ENCODE results near the gene APOC3. TPM values are rescaled to one million over a fixed set of nuclear protein-coding genes. Genes with fewer than 3 reads are reported as not detected.

The APOC3 gene
- total RNA-seq, 1 donor from 2014 or later: 83.1 TPM

- H3K9me3 ChIP-seq: no peaks in the 10 kb centered on the region
- no peak within 1 kb of the TSS for H3K27ac ChIP-seq
- intact Hi-C loops (cut with DNase I): no loop called here
- H3K4me3 ChIP-seq: no peak within 1 kb of the TSS
- TF ChIP-seq CTCF (IDR thresholded peaks at IDR 0.05): no peak
- no peaks in the 10 kb centered on the region for H3K36me3 ChIP-seq
- H3K4me1 ChIP-seq: no peaks in the 10 kb centered on the region
- no peaks in the 10 kb centered on the region for H3K27me3 ChIP-seq
- DNase-seq (ENCODE audit: low spot score in 2 of 2): no peak
Observed at GRCh38 chr11:116823031-116823843, 6.5 kb upstream of the APOC3 start, which contains the start of gene APOA4. Gene APOA4 (minus strand): TSS chr11:116823304. CDS start chr11:116823191, 113 bp downstream.

- Histone ChIP-seq H3K4me3 (no peak overlapping the region), H3K4me1 (no peaks in the 10 kb centered on the region), H3K9me3 (no peaks in the 10 kb centered on the region), H3K27me3 (no peaks in the 10 kb centered on the region), H3K36me3 (no peaks in the 10 kb centered on the region), H3K27ac (no peak overlapping the region)
- DNase-seq (ENCODE audit: low spot score in 2 of 2): no peak
- intact Hi-C loops (cut with DNase I): no loop called here
- no peak for TF ChIP-seq CTCF (IDR thresholded peaks at IDR 0.05)
Observed at GRCh38 chr11:116825434-116825833, 4.3 kb upstream of the APOC3 start.

DNA sequence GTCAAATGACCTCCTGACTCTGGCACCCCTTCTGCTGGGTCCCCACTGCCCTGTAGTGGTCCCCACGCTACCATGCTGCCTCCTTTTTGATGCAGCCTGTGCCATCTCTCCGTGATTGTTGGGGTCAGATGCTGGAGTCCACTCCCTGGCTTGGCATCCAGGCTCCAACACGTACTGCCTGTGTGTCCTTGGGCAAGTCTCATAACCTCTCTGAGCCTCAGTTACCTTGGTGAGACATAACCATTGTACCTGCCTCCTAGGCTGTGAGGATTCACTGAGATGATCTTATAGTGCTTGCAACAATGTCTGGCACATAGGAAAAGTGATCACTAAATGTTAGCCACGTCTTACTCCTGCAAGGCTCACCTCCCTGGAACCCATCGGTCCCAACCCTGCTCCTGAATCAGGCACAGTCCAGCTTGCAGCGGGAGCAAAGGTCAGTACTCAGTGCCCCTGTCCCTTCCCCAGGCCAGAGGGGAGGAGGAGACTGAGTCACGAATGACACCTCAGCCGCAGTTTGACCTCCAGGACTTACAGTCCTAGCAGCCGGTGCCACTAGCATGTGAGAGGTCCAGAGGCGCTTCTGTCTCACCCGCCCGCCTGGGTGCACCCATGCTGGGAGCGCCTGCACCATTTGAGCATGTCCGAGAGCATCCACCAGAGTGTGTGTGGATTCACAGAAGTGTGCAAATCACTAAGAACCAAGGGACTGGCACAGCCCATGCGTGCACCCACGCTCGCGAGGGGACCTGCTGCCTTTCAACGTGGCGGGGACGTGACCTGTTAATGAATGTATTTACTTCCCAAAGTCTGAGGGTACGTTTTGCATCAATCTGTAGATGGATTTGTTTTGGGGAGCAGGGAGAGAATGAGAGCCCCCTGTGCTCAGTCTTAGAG, 3.6 kb upstream of the APOC3 start:
- H3K9me3 ChIP-seq: no peaks in the 10 kb centered on the region
- H3K4me1 ChIP-seq: no peaks in the 10 kb centered on the region
- H3K27ac ChIP-seq: no peak overlapping the region
- H3K27me3 ChIP-seq: no peaks in the 10 kb centered on the region
- DNase-seq (ENCODE audit: low spot score in 2 of 2): no peak
- intact Hi-C loops (cut with DNase I): no loop called here
- no peak overlapping the region for H3K4me3 ChIP-seq
- H3K36me3 ChIP-seq: no peaks in the 10 kb centered on the region
- TF ChIP-seq CTCF (IDR thresholded peaks at IDR 0.05): no peak

- Histone ChIP-seq H3K4me1 (no peaks in the 10 kb centered on the region), H3K4me3 (no peak overlapping the region), H3K27me3 (no peaks in the 10 kb centered on the region), H3K9me3 (no peaks in the 10 kb centered on the region), H3K27ac (no peak overlapping the region), H3K36me3 (no peaks in the 10 kb centered on the region)
- DNase-seq (ENCODE audit: low spot score in 2 of 2): no peak
- TF ChIP-seq CTCF (IDR thresholded peaks at IDR 0.05): no peak
- intact Hi-C loops (cut with DNase I): no loop called here
Observed at GRCh38 chr11:116826751-116827431, 2.8 kb upstream of the APOC3 start.

DNA sequence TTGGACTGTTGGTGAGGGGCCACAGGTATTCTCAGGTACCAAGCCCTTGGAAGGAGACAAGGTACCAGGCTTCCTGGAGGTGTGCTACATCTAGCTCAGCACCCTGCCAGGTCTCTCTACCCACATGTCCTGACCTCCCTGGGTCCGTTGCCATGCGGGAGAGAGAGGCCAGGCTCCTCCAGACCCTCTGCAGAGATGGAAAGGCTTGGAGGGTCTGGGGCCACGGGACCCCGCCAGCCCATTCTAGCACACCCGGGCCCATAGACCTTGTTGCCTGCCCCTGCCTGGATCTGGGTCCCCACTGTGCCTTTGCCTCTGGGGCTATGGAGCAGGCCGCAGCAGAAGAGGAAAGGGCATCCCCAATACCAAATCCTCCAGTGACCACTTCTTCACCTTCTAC, 2.2 kb upstream of the APOC3 start:
- Histone ChIP-seq H3K36me3 (no peaks in the 10 kb centered on the region), H3K4me3 (no peak overlapping the region), H3K27me3 (no peaks in the 10 kb centered on the region), H3K27ac (no peak overlapping the region), H3K4me1 (no peaks in the 10 kb centered on the region), H3K9me3 (no peaks in the 10 kb centered on the region)
- intact Hi-C loops (cut with DNase I): no loop called here
- no peak for DNase-seq (ENCODE audit: low spot score in 2 of 2)
- no peak for TF ChIP-seq CTCF (IDR thresholded peaks at IDR 0.05)

Data from ascending aorta (tissue), 2 donors.